HG03575 (cell line): Measurements from ENCODE around the gene RCVRN.

ENCODE experiments used
- ATAC-seq: cut with Tn5 transposase; IDR thresholded peaks from one replicate; pipeline ENCODE4 v1.9.1; 2021; ENCODE audit not compliant: unreplicated experiment, insufficient number of reproducible peaks, low FRiP score; ENCODE audit errors: extremely low read depth

RCVRN gene

GRCh38 chr17:9868552-9868951, 36.5 kb downstream of the RCVRN start:
- ATAC-seq = no peak

GRCh38 chr17:9865586-9865985, 39.5 kb downstream of the RCVRN start:
- ATAC-seq = no peak

GRCh38 chr17:9862949-9863348, 42.1 kb downstream of the RCVRN start:
- ATAC-seq = no peak

GRCh38 chr17:9862220-9862619, 42.9 kb downstream of the RCVRN start:
- ATAC-seq = no peak

GRCh38 chr17:9860851-9861250, 44.2 kb downstream of the RCVRN start:
- no peak for ATAC-seq

- no peak for ATAC-seq
These were observed 45.3 kb downstream of the RCVRN start for GRCh38 chr17:9859781-9860180.

GRCh38 chr17:9855036-9855435, 50.0 kb downstream of the RCVRN start:
- ATAC-seq = no peak

GRCh38 chr17:9854255-9854654, 50.8 kb downstream of the RCVRN start:
- no peak for ATAC-seq

- no peak for ATAC-seq
These were observed 54.9 kb downstream of the RCVRN start for GRCh38 chr17:9850151-9850550.
